Erythroblast (primary cell): ENCODE results near the gene DDR1.

Source experiments
- DNase-seq, 2 experiments: peaks; one replicate each; lab custom pipeline; 2025; lab: John Stamatoyannopoulos, UW
- GATA1 ChIP-seq: IDR thresholded peaks from 2 replicates; pipeline ENCODE4 v1.6.1; 2011; ENCODE audit warnings: low read depth, mild to moderate bottlenecking, control low read depth, low read length, moderate library complexity
- POLR2A ChIP-seq: IDR thresholded peaks from 2 replicates; pipeline ENCODE4 v1.6.1; 2011; ENCODE audit warnings: mild to moderate bottlenecking, low read length

The DDR1 gene

DNA sequence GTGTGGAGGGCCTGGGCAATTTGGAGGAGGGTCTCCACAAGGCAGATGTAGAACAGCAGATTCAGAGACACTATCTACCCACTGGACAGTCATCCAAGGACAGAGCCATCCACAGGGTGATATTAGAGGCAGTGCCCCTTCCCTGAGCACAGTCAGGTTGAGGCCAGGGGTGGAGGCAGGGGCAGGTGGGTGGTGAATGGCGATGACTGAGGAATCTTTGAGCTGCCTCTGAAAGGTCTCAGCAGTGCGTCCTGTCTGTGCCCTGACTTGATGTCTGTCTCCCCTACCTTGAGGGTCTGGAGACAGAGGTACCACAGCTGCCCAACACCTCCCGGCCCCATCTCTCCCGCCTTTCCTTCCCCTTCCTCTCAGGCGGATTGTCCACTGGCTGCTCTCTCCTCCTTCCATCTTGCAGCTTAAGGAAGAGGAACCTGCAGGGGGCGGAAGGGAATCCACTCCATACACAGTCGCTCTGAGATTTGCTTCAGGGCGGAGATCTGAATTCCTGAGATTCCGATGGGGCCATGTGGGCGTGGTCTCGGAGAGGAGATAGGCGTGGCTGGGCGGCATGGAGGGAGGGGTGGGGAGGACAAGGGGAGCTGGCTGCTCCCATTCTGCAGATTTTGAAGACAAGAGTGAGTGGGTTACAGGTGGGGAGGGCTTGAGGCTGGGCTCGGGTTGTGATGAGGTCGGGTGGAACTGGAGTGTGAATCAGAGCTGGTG, 58.2 kb downstream of the DDR1 start:
- TF ChIP-seq POLR2A (no peak), GATA1 (no peak)
- DNase-seq = peak in 1 of 2 experiments; percentile 11

DNA sequence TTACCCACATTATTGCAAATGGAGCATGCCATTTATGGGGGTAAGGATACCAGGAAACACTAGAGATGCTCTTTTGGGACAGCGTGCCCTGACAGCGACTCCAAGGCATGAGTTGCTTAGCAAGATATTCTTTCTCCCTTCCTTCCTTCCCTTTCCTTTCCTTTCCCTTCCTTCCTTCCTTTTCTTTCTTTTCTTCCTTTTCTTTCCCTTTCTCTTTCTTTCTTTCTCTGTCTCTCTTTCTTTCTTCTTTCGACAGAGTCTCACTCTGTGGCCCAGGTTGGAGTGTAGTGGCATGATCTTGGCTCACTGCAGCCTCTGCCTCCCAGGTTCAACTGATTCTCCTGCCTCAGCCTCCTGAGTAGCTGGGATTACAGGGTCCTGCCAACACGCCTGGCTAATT, 59.7 kb downstream of the DDR1 start:
- TF ChIP-seq POLR2A (no peak), GATA1 (no peak)
- DNase-seq = no peak

DNA sequence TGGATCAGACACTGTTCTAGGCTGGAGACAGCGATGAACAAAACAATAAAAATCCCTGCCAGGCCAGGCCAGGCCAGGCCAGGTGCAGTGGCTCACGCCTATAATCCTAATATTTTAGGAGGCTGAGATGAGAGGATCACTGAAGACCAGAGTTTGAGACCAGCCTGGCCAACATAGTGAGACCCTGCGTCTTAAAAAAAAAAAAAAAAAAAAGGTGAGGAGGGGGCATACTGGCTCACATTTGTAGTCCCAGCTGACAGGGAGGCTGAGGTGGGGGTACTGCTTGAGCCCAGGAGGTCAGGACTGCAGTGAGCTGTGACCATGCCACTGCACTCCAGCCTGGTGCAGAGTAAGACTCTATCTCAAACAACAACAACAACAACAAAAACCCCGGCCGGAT, 61.0 kb downstream of the DDR1 start:
- TF ChIP-seq POLR2A (no peak), GATA1 (no peak)
- no peak for DNase-seq

DNA sequence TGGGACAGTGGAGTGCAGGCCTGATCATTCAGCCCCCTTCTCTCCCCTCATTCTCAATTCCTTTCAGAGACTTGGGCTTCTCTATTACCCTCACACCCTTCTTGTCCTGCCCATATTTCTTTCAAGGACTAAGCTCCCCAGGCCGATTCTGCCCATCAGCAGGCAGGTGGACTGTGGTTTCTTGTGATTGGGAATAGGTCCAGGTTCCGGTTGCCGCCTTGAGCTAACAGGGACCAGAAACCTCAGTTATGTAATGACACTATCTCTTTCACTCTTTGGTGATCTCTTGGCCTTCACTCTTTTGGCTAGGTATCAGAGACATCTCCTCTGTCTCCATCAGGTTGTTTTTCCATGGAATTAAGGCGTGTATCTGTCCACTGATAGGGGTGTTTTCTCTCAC, 62.9 kb downstream of the DDR1 start:
- TF ChIP-seq POLR2A (no peak), GATA1 (no peak)
- DNase-seq = no peak

DNA sequence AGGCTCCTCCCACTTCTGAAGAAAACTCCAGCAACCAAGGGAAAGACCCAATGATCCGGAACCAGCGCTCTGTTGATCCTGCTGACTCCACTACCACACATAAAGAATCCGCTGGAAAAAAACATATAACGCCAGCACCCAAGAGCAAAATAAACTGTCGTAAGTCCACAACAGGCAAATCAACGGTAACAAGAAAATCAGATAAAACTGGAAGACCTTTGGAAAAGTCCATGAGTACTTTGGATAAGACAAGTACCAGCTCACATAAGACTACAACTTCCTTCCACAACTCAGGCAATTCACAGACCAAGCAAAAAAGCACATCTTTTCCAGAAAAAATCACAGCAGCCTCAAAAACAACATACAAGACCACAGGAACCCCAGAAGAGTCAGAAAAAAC, 64.5 kb downstream of the DDR1 start:
- no peak for DNase-seq

More for the DNA sequence above, 64.5 kb downstream of the DDR1 start:
- no peak for TF ChIP-seq POLR2A
- TF ChIP-seq GATA1 = no peak
